Measurements from ENCODE around the gene BCAS3. TPM values are rescaled to one million over a fixed set of nuclear protein-coding genes. Genes with fewer than 3 reads are reported as not detected.

BCAS3 gene
- total RNA-seq, 2 donors from 2014 or later = 28.0 to 33.4 TPM

DNA sequence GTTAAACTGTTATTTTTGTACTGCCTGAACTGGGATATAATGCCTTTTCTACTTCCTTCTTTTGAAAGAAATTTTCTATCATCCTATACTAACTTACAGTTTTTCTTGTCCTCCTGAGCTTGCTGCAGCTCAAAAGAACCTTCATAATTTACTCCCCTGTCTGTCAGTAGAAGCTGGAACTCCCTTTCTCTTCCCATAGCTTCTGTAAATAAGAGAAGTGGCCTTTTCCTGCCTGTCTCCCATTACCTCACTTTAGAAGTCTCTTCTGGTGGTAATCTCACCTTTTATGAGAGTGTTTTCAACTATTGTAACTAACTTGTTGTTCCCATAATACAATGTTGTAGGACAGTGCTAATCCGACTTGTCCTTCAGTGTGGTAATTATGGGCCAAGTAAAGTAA lies 475.2 kb downstream of the BCAS3 start:
- no peaks in the 10 kb centered on the region for H3K36me3 Mint-ChIP-seq (ENCODE audit: insufficient read depth in 2 of 2)
- no peak overlapping the region for H3K4me3 Mint-ChIP-seq

DNA sequence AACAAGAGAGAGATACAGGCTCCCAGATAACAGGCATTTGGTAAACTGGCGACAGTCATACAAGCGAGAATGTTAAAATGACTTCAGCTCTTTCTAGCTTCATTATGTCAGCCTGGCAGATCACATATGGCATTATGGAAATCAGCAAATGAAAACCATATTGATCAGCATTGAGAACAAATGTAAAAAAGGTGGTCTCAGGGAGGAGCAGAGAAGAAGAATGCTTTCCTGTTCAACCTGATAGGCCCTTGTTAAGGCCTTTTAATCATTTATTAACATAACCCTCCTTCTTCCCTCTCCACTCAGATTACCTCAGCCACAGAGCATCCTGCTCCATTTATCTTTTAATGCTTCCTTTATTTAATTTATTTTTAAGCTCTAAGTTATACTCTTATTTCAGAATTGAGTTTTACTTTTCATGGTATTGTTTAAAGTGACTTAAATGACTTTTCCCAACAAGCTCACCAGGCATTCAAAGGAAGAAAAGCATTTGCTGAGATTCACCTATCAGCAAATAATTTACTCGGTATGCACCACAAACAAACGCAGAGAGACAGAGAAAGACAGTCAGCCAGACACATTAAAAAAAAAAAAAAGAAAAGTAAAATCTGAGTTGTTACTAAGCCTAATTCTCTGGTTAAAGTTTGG lies 478.1 kb downstream of the BCAS3 start:
- Mint-ChIP-seq H3K27me3 (ENCODE audit: low read depth) (no peaks in the 10 kb centered on the region), H3K4me3 (no peak overlapping the region)

More for the DNA sequence above, 475.2 kb downstream of the BCAS3 start:
- no peaks in the 10 kb centered on the region for H3K27me3 Mint-ChIP-seq (ENCODE audit: low read depth)
- DNase-seq (no peak), ATAC-seq (replicated peaks in 1 of 2) (no peak)
- H3K9me3 Mint-ChIP-seq = peaks cover 0 to 3% of the 10 kb centered on the region in 2 donors
- peaks cover 25% of the 10 kb centered on the region for H3K4me1 Mint-ChIP-seq (ENCODE audit: low read depth)
- peak overlapping the region; percentile 47 for H3K27ac Mint-ChIP-seq

GRCh38 chr17:61157246-61157886 lies 479.7 kb downstream of the BCAS3 start:
- no peaks in the 10 kb centered on the region for H3K27me3 Mint-ChIP-seq (ENCODE audit: low read depth)
- H3K4me3 Mint-ChIP-seq = no peak overlapping the region
- ATAC-seq (replicated peaks in 1 of 2) = no peak

More for the DNA sequence above, 478.1 kb downstream of the BCAS3 start:
- DNase-seq = no peak
- H3K9me3 Mint-ChIP-seq = peaks cover 0 to 3% of the 10 kb centered on the region in 2 donors
- H3K36me3 Mint-ChIP-seq (ENCODE audit: insufficient read depth in 2 of 2) = no peaks in the 10 kb centered on the region
- H3K4me1 Mint-ChIP-seq (ENCODE audit: low read depth) = peaks cover 25% of the 10 kb centered on the region
- no peak overlapping the region for H3K27ac Mint-ChIP-seq
- no peak for ATAC-seq (replicated peaks in 1 of 2)

GRCh38 chr17:61158376-61158775 lies 480.7 kb downstream of the BCAS3 start:
- Mint-ChIP-seq H3K4me3 (no peak overlapping the region), H3K36me3 (ENCODE audit: insufficient read depth in 2 of 2) (no peaks in the 10 kb centered on the region), H3K27me3 (ENCODE audit: low read depth) (no peaks in the 10 kb centered on the region), H3K27ac (no peak overlapping the region), H3K4me1 (ENCODE audit: low read depth) (peaks cover 19% of the 10 kb centered on the region), H3K9me3 (no peaks in the 10 kb centered on the region)
- ATAC-seq (replicated peaks in 1 of 2) (no peak), DNase-seq (no peak)

More at GRCh38 chr17:61157246-61157886, 479.7 kb downstream of the BCAS3 start:
- peaks cover 19% of the 10 kb centered on the region for H3K4me1 Mint-ChIP-seq (ENCODE audit: low read depth)
- no peaks in the 10 kb centered on the region for H3K36me3 Mint-ChIP-seq (ENCODE audit: insufficient read depth in 2 of 2)
- no peak overlapping the region for H3K27ac Mint-ChIP-seq
- no peak for DNase-seq
- H3K9me3 Mint-ChIP-seq = no peaks in the 10 kb centered on the region

GRCh38 chr17:61159221-61159814 lies 481.7 kb downstream of the BCAS3 start:
- Mint-ChIP-seq H3K4me3 (peak overlapping the region in 1 of 2 donors; percentile 8), H3K27ac (peak overlapping the region; percentile 15), H3K27me3 (ENCODE audit: low read depth) (no peaks in the 10 kb centered on the region), H3K36me3 (ENCODE audit: insufficient read depth in 2 of 2) (no peaks in the 10 kb centered on the region), H3K4me1 (ENCODE audit: low read depth) (peaks cover 19% of the 10 kb centered on the region), H3K9me3 (peaks cover 0 to under 1% of the 10 kb centered on the region in 2 donors)
- DNase-seq = no peak
- ATAC-seq (replicated peaks in 1 of 2) = peak in 1 of 2 donors; percentile 47

DNA sequence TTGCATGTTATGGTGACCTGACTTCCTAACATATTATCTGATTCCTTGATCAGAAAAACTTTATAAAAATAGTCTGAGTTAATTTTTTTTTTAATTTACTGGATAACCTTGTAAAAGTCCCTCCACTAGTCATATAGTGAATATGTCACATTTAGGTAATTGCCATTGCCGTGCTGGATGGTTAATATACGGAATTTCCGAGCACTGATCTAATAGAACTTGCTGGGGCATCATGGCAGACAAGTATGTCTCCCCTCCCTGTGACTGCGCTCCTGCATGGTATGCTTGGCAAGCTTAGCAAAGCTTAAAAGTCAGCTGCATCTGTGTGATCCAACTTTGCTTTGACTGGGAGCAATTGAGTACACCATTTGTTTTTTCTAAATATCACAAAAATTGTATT lies 482.6 kb downstream of the BCAS3 start:
- no peak for ATAC-seq (replicated peaks in 1 of 2)

GRCh38 chr17:61160789-61161445 lies 483.3 kb downstream of the BCAS3 start:
- Mint-ChIP-seq H3K27ac (no peak overlapping the region), H3K9me3 (peaks cover 1 to 6% of the 10 kb centered on the region in 2 donors), H3K4me3 (no peak overlapping the region), H3K27me3 (ENCODE audit: low read depth) (no peaks in the 10 kb centered on the region), H3K36me3 (ENCODE audit: insufficient read depth in 2 of 2) (peaks cover 0 to 2% of the 10 kb centered on the region in 2 donors), H3K4me1 (ENCODE audit: low read depth) (peaks cover 19% of the 10 kb centered on the region)
- ATAC-seq (replicated peaks in 1 of 2) (no peak), DNase-seq (no peak)

More for the DNA sequence above, 482.6 kb downstream of the BCAS3 start:
- Mint-ChIP-seq H3K4me3 (no peak overlapping the region), H3K4me1 (ENCODE audit: low read depth) (peaks cover 19% of the 10 kb centered on the region), H3K27ac (no peak overlapping the region), H3K9me3 (peaks cover 1 to 6% of the 10 kb centered on the region in 2 donors), H3K36me3 (ENCODE audit: insufficient read depth in 2 of 2) (peaks cover 0 to 2% of the 10 kb centered on the region in 2 donors), H3K27me3 (ENCODE audit: low read depth) (no peaks in the 10 kb centered on the region)
- no peak for DNase-seq

DNA sequence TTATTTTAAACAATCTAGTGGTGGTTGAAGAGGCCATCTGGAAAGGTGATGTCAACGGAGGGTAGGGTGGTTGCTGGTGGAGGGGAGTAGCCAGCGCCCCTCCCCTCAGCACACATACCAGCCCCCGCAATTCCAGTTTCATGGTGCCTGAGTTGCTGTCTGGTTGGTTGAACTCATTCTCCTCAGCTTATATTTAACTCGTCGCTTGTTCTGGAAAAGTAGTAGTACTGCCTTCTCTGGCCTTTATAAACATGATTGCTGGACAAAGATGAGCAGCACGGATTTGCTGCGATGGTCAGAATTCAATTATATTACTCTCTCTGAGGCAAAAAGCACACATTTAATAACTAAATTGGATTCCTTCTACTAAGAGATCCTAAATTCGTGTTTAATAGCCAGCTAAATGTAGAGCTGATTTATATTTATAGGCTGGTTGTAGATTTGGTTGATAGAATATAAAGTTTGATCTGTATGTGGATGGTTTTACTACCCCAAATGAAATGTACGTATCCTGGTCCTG lies 484.0 kb downstream of the BCAS3 start:
- no peaks in the 10 kb centered on the region for H3K27me3 Mint-ChIP-seq (ENCODE audit: low read depth)
- peaks cover 1 to 6% of the 10 kb centered on the region in 2 donors for H3K9me3 Mint-ChIP-seq

GRCh38 chr17:61164517-61164916 lies 486.9 kb downstream of the BCAS3 start:
- DNase-seq (no peak), ATAC-seq (replicated peaks in 1 of 2) (no peak)
- H3K4me1 Mint-ChIP-seq (ENCODE audit: low read depth) = peaks cover 29% of the 10 kb centered on the region
- no peak overlapping the region for H3K27ac Mint-ChIP-seq
- peaks cover 1 to 6% of the 10 kb centered on the region in 2 donors for H3K9me3 Mint-ChIP-seq
- no peaks in the 10 kb centered on the region for H3K27me3 Mint-ChIP-seq (ENCODE audit: low read depth)
- peaks cover 0 to 2% of the 10 kb centered on the region in 2 donors for H3K36me3 Mint-ChIP-seq (ENCODE audit: insufficient read depth in 2 of 2)
- no peak overlapping the region for H3K4me3 Mint-ChIP-seq

More for the DNA sequence above, 484.0 kb downstream of the BCAS3 start:
- no peak overlapping the region for H3K27ac Mint-ChIP-seq
- H3K4me1 Mint-ChIP-seq (ENCODE audit: low read depth) = peaks cover 19% of the 10 kb centered on the region
- H3K4me3 Mint-ChIP-seq = no peak overlapping the region
- ATAC-seq (replicated peaks in 1 of 2) (no peak), DNase-seq (no peak)
- H3K36me3 Mint-ChIP-seq (ENCODE audit: insufficient read depth in 2 of 2) = peaks cover 0 to 2% of the 10 kb centered on the region in 2 donors

DNA sequence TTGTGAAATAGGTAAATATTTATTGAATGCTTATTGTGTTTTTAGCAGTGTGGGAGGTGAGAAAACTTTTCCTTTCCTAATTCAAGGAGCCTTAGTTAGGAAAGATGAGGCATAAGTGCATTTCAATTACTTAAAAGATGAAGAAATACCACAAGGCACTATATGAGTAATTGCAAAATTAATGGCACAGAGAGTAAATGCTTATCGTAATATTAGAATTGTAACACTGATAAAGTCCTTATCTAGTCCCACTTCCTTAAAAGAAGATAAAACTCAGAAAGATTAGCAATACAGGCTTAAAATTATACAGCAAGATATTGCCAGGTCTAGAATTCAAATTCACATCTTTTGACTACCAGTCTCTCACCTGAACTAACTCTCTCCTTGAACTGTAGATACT lies 489.4 kb downstream of the BCAS3 start:
- H3K4me1 Mint-ChIP-seq (ENCODE audit: low read depth) = peaks cover 16% of the 10 kb centered on the region
- H3K9me3 Mint-ChIP-seq = peaks cover 1 to 6% of the 10 kb centered on the region in 2 donors
- no peak overlapping the region for H3K27ac Mint-ChIP-seq
- DNase-seq = no peak
- H3K4me3 Mint-ChIP-seq = no peak overlapping the region
- no peak for ATAC-seq (replicated peaks in 1 of 2)
- H3K36me3 Mint-ChIP-seq (ENCODE audit: insufficient read depth in 2 of 2) = peaks cover 2% of the 10 kb centered on the region in 2 donors
- no peaks in the 10 kb centered on the region for H3K27me3 Mint-ChIP-seq (ENCODE audit: low read depth)

GRCh38 chr17:61168506-61168905 lies 490.9 kb downstream of the BCAS3 start:
- ATAC-seq (replicated peaks in 1 of 2) (peak; percentile 20 to 73), DNase-seq (no peak)
- H3K9me3 Mint-ChIP-seq = peaks cover 1 to 6% of the 10 kb centered on the region in 2 donors
- peaks cover 2% of the 10 kb centered on the region in 2 donors for H3K36me3 Mint-ChIP-seq (ENCODE audit: insufficient read depth in 2 of 2)
- no peaks in the 10 kb centered on the region for H3K27me3 Mint-ChIP-seq (ENCODE audit: low read depth)
- peaks cover 16% of the 10 kb centered on the region for H3K4me1 Mint-ChIP-seq (ENCODE audit: low read depth)
- peak overlapping the region; percentile 70 for H3K27ac Mint-ChIP-seq
- H3K4me3 Mint-ChIP-seq = no peak overlapping the region

DNA sequence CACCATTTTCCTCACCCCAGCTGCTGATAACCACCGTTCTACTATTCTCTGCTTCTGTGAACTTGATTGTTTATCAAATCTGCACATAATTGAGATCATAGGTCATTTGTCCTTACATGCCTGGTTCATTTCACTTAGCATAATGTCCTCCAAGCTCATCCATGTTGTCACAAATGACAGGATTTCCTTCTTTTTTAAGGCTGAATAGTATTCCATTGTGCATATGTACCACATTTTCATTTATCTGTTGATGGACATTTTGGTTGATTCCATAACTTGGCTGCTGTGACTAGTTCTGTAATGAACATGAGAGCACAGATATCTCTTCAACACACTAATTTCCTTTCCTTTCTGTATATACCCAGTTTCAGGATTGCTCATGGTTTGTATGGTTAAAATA lies 496.7 kb downstream of the BCAS3 start:
- H3K9me3 Mint-ChIP-seq = peaks cover 0 to 2% of the 10 kb centered on the region in 2 donors
- ATAC-seq (replicated peaks in 1 of 2) = no peak
- DNase-seq = no peak
- H3K4me3 Mint-ChIP-seq = no peak overlapping the region
- no peaks in the 10 kb centered on the region for H3K4me1 Mint-ChIP-seq (ENCODE audit: low read depth)
- no peak overlapping the region for H3K27ac Mint-ChIP-seq
- H3K36me3 Mint-ChIP-seq (ENCODE audit: insufficient read depth in 2 of 2) = peaks cover 3 to 4% of the 10 kb centered on the region in 2 donors
- no peaks in the 10 kb centered on the region for H3K27me3 Mint-ChIP-seq (ENCODE audit: low read depth)

All from activated T-cell treated with anti-CD3 and anti-CD28 coated beads, Interleukin-2, amount 50 U/mL, for 72 hours (primary cell).